NB4 (cell line): ENCODE results near the gene CDH23.

Source experiments
- MYC ChIP-seq: IDR thresholded peaks from 2 replicates; pipeline ENCODE4 v1.6.1; 2011; ENCODE audit warnings: low read depth, low read length
- POLR2A ChIP-seq: IDR thresholded peaks from 2 replicates; pipeline ENCODE4 v1.6.1; 2011; ENCODE audit warnings: mild to moderate bottlenecking; ENCODE audit not compliant: insufficient read length; ENCODE audit errors: extremely low read depth
- TF ChIP-seq, protein P1 (sequence below): IDR thresholded peaks from one replicate; pipeline ENCODE4 v1.5.1; 2012; ENCODE audit warnings: low read depth, low read length
- TF ChIP-seq, protein P2 (sequence below): IDR thresholded peaks from 2 replicates; pipeline ENCODE4 v1.6.1; 2011; ENCODE audit warnings: low read depth, low read length

DNA sequence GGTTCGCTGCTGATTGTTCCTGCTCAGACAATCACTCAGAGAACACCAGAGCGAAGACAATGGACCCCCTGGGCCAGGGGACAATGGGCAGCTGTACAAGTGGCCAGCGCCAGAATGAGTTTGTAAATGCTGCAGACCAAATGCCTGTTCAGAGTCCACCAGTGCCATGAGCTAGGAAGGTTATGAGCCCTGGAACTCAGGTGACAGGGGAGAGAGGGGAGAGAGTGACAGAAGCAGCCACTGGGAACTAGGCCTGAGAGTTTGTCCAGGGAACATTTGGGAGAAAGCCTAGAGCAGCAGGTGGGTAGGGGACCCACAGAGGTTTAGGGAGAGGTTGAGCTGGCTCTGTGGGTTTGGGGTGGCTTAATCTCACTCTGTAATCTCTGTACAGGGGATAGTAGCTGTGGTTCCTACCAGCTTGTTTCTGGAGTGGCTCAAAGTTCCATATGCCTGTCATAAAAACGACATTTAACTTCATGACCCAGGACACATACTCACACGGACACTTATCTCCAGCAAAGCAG, 262.5 kb downstream of the CDH23 start:
- TF ChIP-seq, protein P1, sequence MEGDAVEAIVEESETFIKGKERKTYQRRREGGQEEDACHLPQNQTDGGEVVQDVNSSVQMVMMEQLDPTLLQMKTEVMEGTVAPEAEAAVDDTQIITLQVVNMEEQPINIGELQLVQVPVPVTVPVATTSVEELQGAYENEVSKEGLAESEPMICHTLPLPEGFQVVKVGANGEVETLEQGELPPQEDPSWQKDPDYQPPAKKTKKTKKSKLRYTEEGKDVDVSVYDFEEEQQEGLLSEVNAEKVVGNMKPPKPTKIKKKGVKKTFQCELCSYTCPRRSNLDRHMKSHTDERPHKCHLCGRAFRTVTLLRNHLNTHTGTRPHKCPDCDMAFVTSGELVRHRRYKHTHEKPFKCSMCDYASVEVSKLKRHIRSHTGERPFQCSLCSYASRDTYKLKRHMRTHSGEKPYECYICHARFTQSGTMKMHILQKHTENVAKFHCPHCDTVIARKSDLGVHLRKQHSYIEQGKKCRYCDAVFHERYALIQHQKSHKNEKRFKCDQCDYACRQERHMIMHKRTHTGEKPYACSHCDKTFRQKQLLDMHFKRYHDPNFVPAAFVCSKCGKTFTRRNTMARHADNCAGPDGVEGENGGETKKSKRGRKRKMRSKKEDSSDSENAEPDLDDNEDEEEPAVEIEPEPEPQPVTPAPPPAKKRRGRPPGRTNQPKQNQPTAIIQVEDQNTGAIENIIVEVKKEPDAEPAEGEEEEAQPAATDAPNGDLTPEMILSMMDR, result no peak
- TF ChIP-seq POLR2A (no peak), MYC (no peak)
- TF ChIP-seq, protein P2, sequence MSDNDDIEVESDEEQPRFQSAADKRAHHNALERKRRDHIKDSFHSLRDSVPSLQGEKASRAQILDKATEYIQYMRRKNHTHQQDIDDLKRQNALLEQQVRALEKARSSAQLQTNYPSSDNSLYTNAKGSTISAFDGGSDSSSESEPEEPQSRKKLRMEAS, result no peak
